ENCODE measurements around the gene IPMK.

DNA sequence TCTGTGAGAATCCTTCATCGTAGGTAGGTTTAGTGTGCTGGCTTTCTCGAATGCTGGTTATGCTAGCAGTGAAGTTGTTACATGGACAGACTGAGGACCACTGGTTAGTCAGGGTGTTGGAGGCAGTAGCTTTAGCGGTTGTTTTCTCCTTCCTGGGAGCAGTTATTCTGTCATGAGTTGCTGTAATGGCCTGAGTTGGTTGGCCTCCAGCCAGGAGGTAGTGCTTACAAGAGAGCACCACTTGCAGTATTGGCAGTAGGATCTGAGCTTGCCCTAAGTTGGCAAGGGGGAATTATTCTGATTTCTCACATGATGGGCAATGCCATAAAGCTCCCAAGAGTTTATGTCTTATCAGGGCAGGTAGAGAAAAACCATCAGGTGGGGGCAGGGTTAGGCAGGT lies 58.0 kb downstream of the IPMK start:
- TF ChIP-seq, protein P1, sequence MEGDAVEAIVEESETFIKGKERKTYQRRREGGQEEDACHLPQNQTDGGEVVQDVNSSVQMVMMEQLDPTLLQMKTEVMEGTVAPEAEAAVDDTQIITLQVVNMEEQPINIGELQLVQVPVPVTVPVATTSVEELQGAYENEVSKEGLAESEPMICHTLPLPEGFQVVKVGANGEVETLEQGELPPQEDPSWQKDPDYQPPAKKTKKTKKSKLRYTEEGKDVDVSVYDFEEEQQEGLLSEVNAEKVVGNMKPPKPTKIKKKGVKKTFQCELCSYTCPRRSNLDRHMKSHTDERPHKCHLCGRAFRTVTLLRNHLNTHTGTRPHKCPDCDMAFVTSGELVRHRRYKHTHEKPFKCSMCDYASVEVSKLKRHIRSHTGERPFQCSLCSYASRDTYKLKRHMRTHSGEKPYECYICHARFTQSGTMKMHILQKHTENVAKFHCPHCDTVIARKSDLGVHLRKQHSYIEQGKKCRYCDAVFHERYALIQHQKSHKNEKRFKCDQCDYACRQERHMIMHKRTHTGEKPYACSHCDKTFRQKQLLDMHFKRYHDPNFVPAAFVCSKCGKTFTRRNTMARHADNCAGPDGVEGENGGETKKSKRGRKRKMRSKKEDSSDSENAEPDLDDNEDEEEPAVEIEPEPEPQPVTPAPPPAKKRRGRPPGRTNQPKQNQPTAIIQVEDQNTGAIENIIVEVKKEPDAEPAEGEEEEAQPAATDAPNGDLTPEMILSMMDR (IDR thresholded peaks at IDR 0.05 in 4 of 5, conservative IDR thresholded peaks at IDR 0.05 in 1 of 5), result no peak
- no peak for TF ChIP-seq POLR2A (IDR thresholded peaks at IDR 0.05)

Measured in gastrocnemius medialis (tissue), 4 donors.